ENCODE data around the gene NEDD4L.

GRCh38 chr18:58020567-58021107 lies 23.4 kb upstream of the NEDD4L start:
- TF ChIP-seq CTCF (IDR thresholded peaks at IDR 0.05 in 2 of 3, conservative IDR thresholded peaks at IDR 0.05 in 1 of 3; ENCODE audit: control insufficient read depth in 2 of 3, extremely low read depth in 1 of 3, insufficient read depth in 1 of 3, low read depth in 3 of 3, low read length in 3 of 3) (no peak), MAX (IDR thresholded peaks at IDR 0.05; ENCODE audit: low read depth, low read length) (no peak), POLR2A (IDR thresholded peaks at IDR 0.05; ENCODE audit: low read depth, low read length) (no peak)
